OCI-LY7 (cell line): ENCODE results near the gene CTR9. TPM values are rescaled to one million over a fixed set of nuclear protein-coding genes. Genes with fewer than 3 reads are reported as not detected.

ENCODE experiments used
- BruUV-seq: library from RNA; stranded (reverse); fragments of 400-500 nt; replicated peaks from 2 replicates; lab custom pipeline; 2021; lab: Mats Ljungman, UMichigan
- CTCF ChIA-PET: fragments of 300-600 bp; sonication (Branson Sonifier 250); formaldehyde crosslinking; loops from one replicate; lab custom pipeline; 2022; ENCODE audit warnings: antibody characterized with exemption; ENCODE audit not compliant: unreplicated experiment; lab: Charles Lee
- POLR2A ChIA-PET: fragments of 300-600 bp; sonication (Branson Sonifier 250); formaldehyde crosslinking; loops from one replicate; lab custom pipeline; 2022; ENCODE audit warnings: antibody characterized with exemption; lab: Charles Lee
- DNase-seq: peaks from one replicate; pipeline ENCODE4 v3.0.0-alpha.2; 2015; ENCODE audit warnings: low spot score
- H2AFZ ChIP-seq: fragments of 200-600 bp; sonication (generic), shearing (Covaris generic); 2 replicates; pipeline ENCODE4 v1.6.1; 2014; ENCODE audit warnings: mild to moderate bottlenecking, antibody characterized with exemption, low read length, moderate library complexity
- H3K27ac ChIP-seq: fragments of 200-600 bp; sonication (generic); 2 replicates; pipeline ENCODE4 v1.5.1; 2014; ENCODE audit warnings: mixed run types, low read depth, mild to moderate bottlenecking, moderate library complexity, low read length, inconsistent platforms; ENCODE audit not compliant: poor library complexity, severe bottlenecking
- H3K36me3 ChIP-seq: fragments of 200-600 bp; sonication (generic); 2 replicates; pipeline ENCODE4 v1.6.1; 2014; ENCODE audit warnings: mild to moderate bottlenecking, antibody characterized with exemption, low read length, moderate library complexity, mixed read lengths; ENCODE audit not compliant: insufficient read depth
- H3K4me1 ChIP-seq: fragments of 200-600 bp; sonication (generic); 2 replicates; pipeline ENCODE4 v1.5.1; 2014; ENCODE audit warnings: mild to moderate bottlenecking, low read length; ENCODE audit not compliant: insufficient read depth, poor library complexity, severe bottlenecking
- H3K4me2 ChIP-seq: fragments of 200-600 bp; sonication (generic); 2 replicates; pipeline ENCODE4 v1.6.1; 2014; ENCODE audit warnings: mild to moderate bottlenecking, low read length
- H3K4me3 ChIP-seq: fragments of 200-600 bp; sonication (generic); 2 replicates; pipeline ENCODE4 v1.5.1; 2014; ENCODE audit warnings: mild to moderate bottlenecking, low read depth, low read length; ENCODE audit not compliant: poor library complexity, severe bottlenecking
- H3K79me2 ChIP-seq: fragments of 200-600 bp; sonication (generic); 2 replicates; pipeline ENCODE4 v1.6.1; 2016; ENCODE audit warnings: low read depth, mild to moderate bottlenecking, low read length, moderate library complexity, mixed read lengths; ENCODE audit not compliant: insufficient read depth
- H3K9me2 ChIP-seq: fragments of 200-600 bp; sonication (generic); 2 replicates; pipeline ENCODE4 v1.6.1; 2016; ENCODE audit warnings: mild to moderate bottlenecking, low read length, mixed read lengths; ENCODE audit not compliant: insufficient read depth
- H3K9me3 ChIP-seq: fragments of 200-600 bp; sonication (generic); 2 replicates; pipeline ENCODE4 v1.6.1; 2014; ENCODE audit warnings: mild to moderate bottlenecking, mixed run types, low read length, mixed read lengths
- H4K20me1 ChIP-seq: fragments of 200-600 bp; sonication (generic); 2 replicates; pipeline ENCODE4 v1.6.1; 2014; ENCODE audit warnings: mild to moderate bottlenecking, antibody characterized with exemption, low read length, moderate library complexity, mixed read lengths; ENCODE audit not compliant: insufficient read depth
- CTCF ChIP-seq: fragments of 200-600 bp; sonication (generic); conservative IDR thresholded peaks from 2 replicates; pipeline ENCODE4 v1.5.1; 2014; ENCODE audit warnings: mild to moderate bottlenecking, antibody characterized with exemption, low read length, moderate library complexity, mixed read lengths
- EZH2phosphoT487 ChIP-seq: fragments of 200-600 bp; sonication (generic); IDR thresholded peaks from 2 replicates; pipeline ENCODE4 v1.6.1; 2018; ENCODE audit warnings: low read depth, borderline replicate concordance, mild to moderate bottlenecking, mixed run types, antibody characterized with exemption, low read length, moderate library complexity, mixed read lengths
- intact Hi-C: fragments of 100-400 bp; cut with micrococcal nuclease; formaldehyde crosslinking; loops from one replicate; pipeline ENCODE4 v1.10.0; 2022; ENCODE audit not compliant: unreplicated experiment
- total RNA-seq, 2 experiments: library from RNA; depleted of rRNA in 1 of 2; stranded (reverse); fragments of >200 nt in 1 of 2; shearing (Covaris generic) in 1 of 2; gene quantifications; 2 replicates each; pipeline ENCODE4 v1.2.3, GENCODE V29; 2014 to 2022

Gene CTR9
- total RNA-seq, 2 experiments from 2014 or later = 15.3 to 29.5 TPM

- no peak overlapping the region for H3K4me2 ChIP-seq
- H3K79me2 ChIP-seq = no peaks in the 10 kb centered on the region
- H2AFZ ChIP-seq = no peak overlapping the region
- TF ChIP-seq CTCF (no peak), EZH2phosphoT487 (no peak)
- intact Hi-C loops = no loop called here
- no peaks in the 10 kb centered on the region for H3K9me2 ChIP-seq
- POLR2A ChIA-PET = interaction anchor here (0.6 to 1.0 kb wide), 3 partner anchors 38 to 919 kb away, joined by 3 read pairs; no protein-coding TSS in a partner anchor
- no peaks in the 10 kb centered on the region for H4K20me1 ChIP-seq
- no peaks in the 10 kb centered on the region for H3K9me3 ChIP-seq
- no peak overlapping the region for H3K27ac ChIP-seq
- no TSS peak for BruUV-seq
- no peaks in the 10 kb centered on the region for H3K4me1 ChIP-seq
- no peak overlapping the region for H3K4me3 ChIP-seq
- H3K36me3 ChIP-seq = no peaks in the 10 kb centered on the region
- CTCF ChIA-PET = no interaction called here
- DNase-seq = no peak
Observed at GRCh38 chr11:10725114-10725906, 25.7 kb upstream of the CTR9 start.

- no peaks in the 10 kb centered on the region for H3K79me2 ChIP-seq
- no peaks in the 10 kb centered on the region for H4K20me1 ChIP-seq
- no peak overlapping the region for H2AFZ ChIP-seq
- ChIA-PET CTCF (no interaction called here), POLR2A (no interaction called here)
- no peak for DNase-seq
- H3K27ac ChIP-seq = no peak overlapping the region
- TF ChIP-seq CTCF = no peak
- TF ChIP-seq EZH2phosphoT487 = no peak
- no peaks in the 10 kb centered on the region for H3K4me1 ChIP-seq
- no TSS peak for BruUV-seq
- H3K4me2 ChIP-seq = no peak overlapping the region
- H3K4me3 ChIP-seq = no peak overlapping the region
- no peaks in the 10 kb centered on the region for H3K9me3 ChIP-seq
- intact Hi-C loops = no loop called here
- no peaks in the 10 kb centered on the region for H3K9me2 ChIP-seq
- H3K36me3 ChIP-seq = no peaks in the 10 kb centered on the region
Observed at GRCh38 chr11:10725907-10726253, 25.2 kb upstream of the CTR9 start.

- Histone ChIP-seq H2AFZ (no peak overlapping the region), H3K4me3 (no peak overlapping the region), H3K36me3 (no peaks in the 10 kb centered on the region), H3K4me2 (no peak overlapping the region), H3K79me2 (no peaks in the 10 kb centered on the region), H3K9me2 (no peaks in the 10 kb centered on the region), H3K4me1 (no peaks in the 10 kb centered on the region), H3K27ac (no peak overlapping the region), H3K9me3 (no peaks in the 10 kb centered on the region), H4K20me1 (no peaks in the 10 kb centered on the region)
- no TSS peak for BruUV-seq
- CTCF ChIA-PET = no interaction called here
- DNase-seq = no peak
- intact Hi-C loops = no loop called here
- TF ChIP-seq EZH2phosphoT487 (no peak), CTCF (no peak)
- POLR2A ChIA-PET = interaction anchor here (0.6 to 0.8 kb wide), 3 partner anchors 11 to 687 kb away, joined by 3 read pairs; no protein-coding TSS in a partner anchor
Observed at GRCh38 chr11:10727146-10727851, 23.7 kb upstream of the CTR9 start.
